Activated gamma-delta T cell (primary cell): ENCODE data around the gene PRELID3B.

Experiments used
- DNase-seq: peaks from one replicate; lab custom pipeline; 2025; lab: John Stamatoyannopoulos, UW
- total RNA-seq, 2 donors: gene quantifications; one replicate each; lab custom pipeline; 2026; lab: John Stamatoyannopoulos, UW

Gene PRELID3B
- 73.3 to 75.6 reads per million in 2 donors for total RNA-seq

GRCh38 chr20:59042151-59042795 lies at the start of gene PRELID3B:
Gene PRELID3B (minus strand): TSS chr20:59042786. CDS start chr20:59042730, 56 bp downstream.
- peak; percentile 42 for DNase-seq

DNA sequence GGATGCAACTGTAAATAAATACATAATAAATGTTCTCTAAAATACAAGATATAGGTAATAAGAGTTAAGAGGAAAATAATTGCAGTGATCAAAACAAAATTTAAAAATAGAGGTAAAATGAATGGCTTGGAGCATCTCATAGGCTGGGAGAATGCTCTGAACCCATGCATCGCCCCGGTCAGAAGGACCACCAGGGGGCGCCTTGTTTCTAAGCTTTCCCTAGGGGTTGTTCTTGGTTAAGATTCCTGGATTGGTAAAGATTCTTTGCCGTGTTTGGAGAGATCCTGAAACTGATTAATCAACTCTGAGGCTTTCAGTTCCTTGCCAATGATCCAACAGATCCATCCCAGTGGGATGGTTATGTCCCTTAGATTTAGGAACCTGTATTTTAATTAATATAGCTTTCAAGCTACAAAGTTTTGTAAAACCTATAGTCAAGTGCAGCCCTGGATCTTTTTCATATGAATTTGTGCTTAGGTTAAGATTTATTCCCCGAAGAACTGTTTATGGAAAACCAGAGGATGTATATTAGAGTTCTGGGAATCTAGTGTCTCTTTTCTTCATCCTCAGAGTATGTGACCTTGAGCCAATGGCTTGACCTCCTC lies 45.3 kb upstream of the PRELID3B start:
- DNase-seq = peak; percentile 17

GRCh38 chr20:59086923-59087322 lies 44.3 kb upstream of the PRELID3B start:
- no peak for DNase-seq

DNA sequence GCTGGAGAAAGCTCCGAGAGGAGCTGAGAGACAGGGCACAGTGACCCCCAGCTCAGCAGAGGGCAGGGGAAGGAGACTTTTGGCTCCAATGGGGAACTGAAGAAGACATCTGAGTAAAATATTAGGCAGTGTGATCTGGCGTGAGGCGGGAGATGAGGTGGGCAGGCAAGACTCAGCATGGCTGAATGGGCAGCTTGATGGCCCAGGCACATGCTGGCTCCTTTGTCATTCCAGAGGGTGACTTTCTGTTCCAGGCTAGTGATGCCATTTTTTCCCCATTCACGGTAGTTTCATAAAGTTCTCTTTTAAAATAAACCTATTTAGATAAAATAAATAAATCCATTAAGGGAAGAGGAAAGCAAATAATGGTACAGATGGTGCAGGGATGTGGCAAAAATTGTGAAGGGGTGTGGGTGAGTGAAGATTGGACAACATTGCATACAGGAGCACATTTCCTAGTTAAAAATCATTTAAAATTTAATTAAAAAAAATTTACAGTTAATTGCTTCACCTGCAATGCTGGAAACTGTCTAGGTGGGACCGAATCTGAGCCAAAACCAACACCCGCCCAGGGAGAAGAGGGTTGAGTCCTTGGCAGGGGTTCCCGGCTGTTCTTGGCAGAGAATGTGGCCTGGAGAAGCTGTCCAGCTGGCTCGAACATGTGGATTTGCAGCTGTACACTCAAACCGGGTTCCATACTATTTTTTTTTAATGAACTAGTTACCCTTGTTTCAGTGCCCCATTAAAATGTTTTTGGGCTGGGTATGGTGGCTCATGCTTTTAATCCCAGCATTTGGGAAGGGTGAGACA lies 41.7 kb upstream of the PRELID3B start:
- no peak for DNase-seq

GRCh38 chr20:59082981-59083380 lies 40.4 kb upstream of the PRELID3B start:
- no peak for DNase-seq

DNA sequence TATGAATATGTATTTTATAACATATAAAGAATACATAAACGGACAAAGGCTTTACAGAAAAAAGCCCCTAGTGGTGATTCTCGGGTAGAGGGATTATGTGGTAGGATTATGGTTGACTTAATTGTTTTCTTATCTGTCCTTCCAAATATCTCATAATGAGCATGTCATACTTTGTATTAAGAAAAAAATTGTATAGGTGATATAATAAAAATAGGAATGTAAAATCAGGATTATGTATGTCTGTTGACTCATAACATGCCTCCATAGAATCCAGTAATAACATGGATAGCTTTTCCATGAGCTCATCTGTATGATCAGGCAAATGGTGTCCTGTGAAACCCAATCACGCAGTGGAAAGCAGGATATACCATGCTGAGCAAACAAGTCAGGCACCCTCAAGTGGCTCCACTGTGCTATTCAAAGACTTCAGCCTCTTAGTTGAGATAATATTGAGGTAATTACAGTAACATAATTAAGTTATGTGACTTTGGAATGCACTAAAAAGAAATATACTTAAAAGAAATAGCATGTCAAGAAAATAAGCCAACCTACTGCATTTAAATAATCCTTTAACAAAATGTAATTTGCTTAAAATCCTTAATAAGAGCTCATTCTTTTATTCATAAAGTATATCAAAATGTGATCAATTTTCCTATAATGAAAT lies 39.6 kb upstream of the PRELID3B start:
- no peak for DNase-seq

- no peak for DNase-seq
Measured at GRCh38 chr20:59081036-59081435, 38.5 kb upstream of the PRELID3B start.

DNA sequence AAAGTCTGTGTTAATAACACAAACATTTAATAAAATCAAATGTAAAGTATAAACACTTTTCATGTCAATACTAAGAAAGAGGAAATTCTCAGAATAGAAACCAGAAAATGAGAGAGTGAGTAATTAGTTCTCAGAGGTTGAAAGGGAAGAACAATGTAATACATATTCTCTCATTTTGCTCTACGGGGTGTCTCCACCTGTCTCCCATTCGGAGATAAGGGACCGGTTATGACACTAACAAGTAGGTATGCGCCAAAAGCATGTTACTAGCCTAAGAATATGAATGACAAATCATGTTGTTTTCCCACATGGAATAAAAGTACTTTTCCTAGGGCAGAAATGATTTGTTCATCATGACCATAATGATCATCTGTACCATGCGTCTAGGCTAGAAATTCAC lies 35.6 kb upstream of the PRELID3B start:
- no peak for DNase-seq

DNA sequence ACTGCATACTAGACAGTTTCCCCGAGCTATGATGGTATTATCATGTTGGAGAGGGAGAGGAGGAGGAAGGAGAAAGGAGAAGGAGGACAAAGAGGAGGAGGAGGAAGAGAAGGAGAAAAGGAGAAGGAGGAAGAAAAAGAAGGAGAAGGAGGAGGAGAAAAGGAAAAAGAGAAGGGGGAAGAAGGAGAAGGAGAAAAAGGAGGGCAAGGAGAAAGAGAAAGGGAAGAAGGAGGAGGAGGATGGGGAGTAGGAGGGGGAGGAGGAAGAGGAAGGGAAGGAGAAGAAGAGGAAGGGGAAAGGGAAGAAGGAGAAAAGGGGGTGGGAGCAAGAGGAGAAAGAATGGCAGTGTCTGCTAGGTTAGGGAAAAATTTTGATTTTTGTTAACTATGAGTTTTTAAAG lies 35.1 kb upstream of the PRELID3B start:
- DNase-seq = no peak

DNA sequence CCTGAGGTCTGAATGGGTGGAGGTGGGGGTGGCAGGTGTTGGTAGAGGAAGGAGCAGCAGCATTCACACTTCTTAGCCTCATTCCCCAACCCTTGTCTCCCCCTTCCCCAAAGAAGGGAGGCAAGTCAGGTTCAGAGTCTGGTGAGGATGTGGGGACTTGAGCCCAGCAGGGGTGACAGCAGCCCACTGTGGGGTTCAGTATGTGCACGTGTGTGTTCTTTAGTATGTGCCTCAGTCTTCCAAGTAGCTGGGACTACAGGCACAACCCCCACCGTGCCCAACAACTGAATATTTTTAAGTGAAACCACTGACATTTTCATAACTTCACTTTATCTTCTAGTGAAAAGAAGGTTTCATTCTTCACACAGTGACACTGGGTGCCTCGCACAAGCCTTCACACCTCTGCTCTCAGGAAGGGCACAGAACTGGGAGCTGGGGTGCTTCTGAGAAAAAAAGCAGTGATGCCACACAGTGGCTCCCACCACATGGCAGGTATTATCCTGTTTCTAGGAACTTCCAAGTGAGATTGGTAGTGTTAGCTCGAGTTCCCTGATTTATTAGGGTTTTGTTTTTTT lies 33.4 kb upstream of the PRELID3B start:
- no peak for DNase-seq

GRCh38 chr20:59074456-59074855 lies 31.9 kb upstream of the PRELID3B start:
- DNase-seq = no peak

- DNase-seq = no peak
Measured at GRCh38 chr20:59073582-59073981, 31.0 kb upstream of the PRELID3B start.

DNA sequence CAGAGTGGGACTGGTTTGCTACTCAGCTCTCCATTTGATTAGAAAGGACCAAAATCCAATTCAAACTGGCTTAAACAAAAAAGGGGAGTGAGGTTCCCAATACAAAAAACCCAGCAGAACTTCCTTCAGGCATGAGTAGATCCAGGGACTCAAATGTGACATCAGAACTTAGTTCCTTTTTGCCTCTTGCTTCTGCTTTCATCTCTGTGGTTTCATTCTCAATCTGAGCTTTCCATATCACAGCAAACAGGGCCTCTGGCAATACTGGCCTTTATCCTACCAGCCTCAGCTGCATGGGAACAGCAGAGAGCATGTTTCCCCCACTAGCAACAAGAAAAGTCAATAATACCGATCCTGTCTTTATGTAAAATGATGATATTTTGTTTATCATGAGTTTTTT lies 28.6 kb upstream of the PRELID3B start:
- no peak for DNase-seq

GRCh38 chr20:59069026-59069425 lies 26.4 kb upstream of the PRELID3B start:
- no peak for DNase-seq

- DNase-seq = no peak
Measured at GRCh38 chr20:59068534-59068933, 25.9 kb upstream of the PRELID3B start.

GRCh38 chr20:59064214-59064722 lies 21.7 kb upstream of the PRELID3B start:
- DNase-seq = no peak

- no peak for DNase-seq
Measured at GRCh38 chr20:59063358-59064213, 21.0 kb upstream of the PRELID3B start.

DNA sequence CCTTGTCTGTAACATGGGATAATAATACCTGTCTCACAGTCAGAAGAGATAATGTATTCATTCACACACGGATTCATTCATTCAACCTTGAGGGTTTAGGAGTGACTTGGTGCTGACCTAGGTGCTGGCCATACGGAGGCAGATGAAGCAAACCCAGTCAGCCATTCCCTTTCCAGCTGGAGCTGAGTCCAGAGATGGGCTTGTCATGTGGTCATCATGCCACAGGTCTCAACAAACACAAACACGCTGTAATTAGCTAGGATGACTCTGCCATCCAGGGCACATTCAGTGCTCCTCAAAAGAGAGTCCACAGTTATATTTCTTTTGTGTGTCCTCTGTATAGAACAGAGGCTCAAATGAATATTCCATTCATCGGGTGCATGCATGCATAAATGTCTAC lies 19.5 kb upstream of the PRELID3B start:
- no peak for DNase-seq

DNA sequence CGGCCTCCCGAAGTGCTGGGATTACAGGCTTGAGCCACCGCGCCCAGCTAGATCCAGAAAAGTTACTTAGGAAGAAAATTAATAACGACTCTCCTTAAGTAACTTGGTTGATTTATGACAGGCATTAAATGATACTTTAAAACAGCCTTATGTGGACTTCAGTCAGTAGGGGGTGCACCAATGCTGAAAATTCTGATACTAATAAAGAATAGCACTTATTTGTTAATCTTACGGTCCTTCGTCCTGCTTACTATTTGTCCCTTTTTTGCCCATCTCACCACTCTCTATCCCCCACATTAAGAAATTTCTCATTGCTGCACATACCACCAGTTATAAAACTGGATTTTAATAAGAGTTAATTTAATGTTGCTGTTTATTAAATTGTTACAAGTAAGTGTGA lies 12.7 kb upstream of the PRELID3B start:
- no peak for DNase-seq

DNA sequence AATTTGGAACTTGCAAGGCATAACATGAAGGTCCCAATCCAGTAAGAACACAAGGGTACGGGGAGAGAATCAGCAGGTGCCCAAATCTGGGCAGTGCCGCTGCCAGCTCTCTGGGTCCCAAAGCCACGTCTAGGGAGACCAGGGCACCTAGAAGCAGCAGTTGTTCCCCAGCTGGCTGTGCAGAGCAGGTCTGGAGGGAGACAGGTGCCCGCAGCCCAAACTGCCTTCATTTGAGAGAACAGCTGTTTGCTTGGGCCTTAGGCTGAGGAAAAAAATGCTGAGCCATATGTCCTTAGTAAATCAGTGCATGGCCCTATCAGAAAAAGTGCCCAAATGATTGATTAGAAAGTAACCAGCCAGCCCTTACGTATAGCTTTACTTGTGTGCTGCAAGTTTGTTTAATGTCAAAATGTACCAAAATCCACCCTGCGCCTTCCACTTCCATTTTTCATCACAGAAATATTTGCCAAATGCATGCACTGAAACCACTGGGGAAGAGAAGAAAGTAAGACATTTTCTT lies 9.1 kb upstream of the PRELID3B start:
- DNase-seq = no peak

DNA sequence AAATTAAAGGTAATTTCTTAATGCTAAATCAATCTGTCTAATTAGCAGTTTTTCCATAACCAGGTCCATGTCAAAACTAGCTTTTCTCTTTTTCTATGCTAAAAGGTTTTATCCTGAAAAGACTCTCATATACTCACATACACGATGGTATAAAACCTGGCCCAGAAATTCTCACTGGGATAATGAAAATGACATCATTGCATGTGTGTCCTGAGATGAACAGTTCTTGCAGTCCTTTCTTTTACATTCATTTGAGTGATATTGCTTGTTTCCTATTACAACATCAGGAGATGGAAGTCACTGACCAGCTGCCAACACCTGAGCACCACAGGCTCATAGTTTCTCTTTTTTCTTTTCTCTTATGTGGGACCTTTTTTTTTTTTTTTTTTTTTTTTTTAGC lies 7.9 kb upstream of the PRELID3B start:
- no peak for DNase-seq
